K562 (cell line): Measurements from ENCODE around the gene CEP131. TPM values are rescaled to one million over a fixed set of nuclear protein-coding genes. Genes with fewer than 3 reads are reported as not detected.

ENCODE experiments used
- ATAC-seq: fragments of 200-7000 bp; cut with Tn5 transposase; 3 replicates; pipeline ENCODE4 v1.9.1; 2020; ENCODE audit warnings: moderate library complexity
- BruUV-seq: library from RNA; stranded (reverse); fragments of 400-500 nt; replicated peaks from 2 replicates; lab custom pipeline; 2021; lab: Mats Ljungman, UMichigan
- CTCF ChIA-PET: fragments of 300-600 bp; formaldehyde crosslinking; extraction: SDS; loops from one replicate; lab custom pipeline; 2021; ENCODE audit warnings: low intra/inter-chr PET ratio; lab: Yijun Ruan, JAX
- POLR2A ChIA-PET: fragments of 300-600, 350-650 bp; sonication (Branson Sonifier 250); formaldehyde crosslinking; extraction: SDS; loops from one replicate; lab custom pipeline; 2021; ENCODE audit warnings: antibody characterized with exemption, inconsistent platforms; lab: Yijun Ruan, JAX
- DNase-seq, 4 experiments: peaks; one replicate each; pipeline versions ENCODE4 v3.0.0 to v3.0.0-alpha.2; 2011 to 2018; ENCODE audit warnings: low spot score in 3 of 4, mixed read lengths in 3 of 4; ENCODE audit errors: extremely low read depth in 1 of 4
- FAIRE-seq: peaks from 2 replicates; lab custom pipeline; 2011; peaks lifted over from hg19 to GRCh38; lab: Jason Lieb, UNC
- H2AFZ ChIP-seq: 2 replicates; pipeline ENCODE4 v1.6.0; 2011; ENCODE audit warnings: low read depth, low read length, control low read depth, inconsistent platforms
- H3K27ac ChIP-seq: fragments of 200-600 bp; 3 replicates; pipeline ENCODE4 v1.8.0; 2011; ENCODE audit warnings: low read depth, mild to moderate bottlenecking, control low read depth, inconsistent platforms, low read length, moderate library complexity, mixed read lengths; ENCODE audit errors: extremely low read depth
- H3K27me3 ChIP-seq, 2 experiments: fragments of 300-600 bp in 1 of 2; 2 replicates in 1 of 2; 3 replicates in 1 of 2; pipeline versions ENCODE4 v1.6.0 to v1.8.0; 2011; ENCODE audit warnings: inconsistent platforms in 2 of 2, low read length in 2 of 2, mild to moderate bottlenecking in 1 of 2, mixed read lengths in 1 of 2, moderate library complexity in 1 of 2; ENCODE audit not compliant: control insufficient read depth in 2 of 2, insufficient read depth in 2 of 2
- H3K36me3 ChIP-seq: fragments of 300-600 bp; 3 replicates; pipeline ENCODE4 v1.8.0; 2011; ENCODE audit warnings: mild to moderate bottlenecking, low read length, inconsistent platforms; ENCODE audit not compliant: control insufficient read depth, insufficient read depth
- H3K4me1 ChIP-seq, 2 experiments: fragments of 200-600 bp in 1 of 2; replicated peaks in 1 of 2; 2 replicates in 1 of 2; 3 replicates in 1 of 2; pipeline versions ENCODE4 v1.5.1 to v1.8.0; 2011; ENCODE audit warnings: inconsistent platforms in 2 of 2, low read length in 2 of 2, mild to moderate bottlenecking in 1 of 2, mixed read lengths in 1 of 2, moderate library complexity in 1 of 2; ENCODE audit not compliant: control insufficient read depth in 2 of 2, insufficient read depth in 2 of 2
- H3K4me2 ChIP-seq: 2 replicates; pipeline ENCODE4 v1.6.1; 2011; ENCODE audit warnings: low read length, control low read depth, inconsistent platforms, mixed read lengths; ENCODE audit not compliant: insufficient read depth
- H3K4me3 ChIP-seq: fragments of 200-600 bp; sonication (generic), shearing (Covaris generic); 2 replicates; pipeline ENCODE4 v1.5.1; 2016; ENCODE audit warnings: control low read depth, inconsistent platforms
- H3K79me2 ChIP-seq: fragments of 200-600 bp; 3 replicates; pipeline ENCODE4 v1.8.0; 2011; ENCODE audit warnings: low read length, inconsistent platforms; ENCODE audit not compliant: control insufficient read depth, insufficient read depth
- H3K9ac ChIP-seq, 2 experiments: 2 replicates each; pipeline versions ENCODE4 v1.6.0 to v1.6.1; 2011; ENCODE audit warnings: low read depth in 2 of 2, low read length in 2 of 2, control low read depth in 1 of 2, inconsistent platforms in 1 of 2, mild to moderate bottlenecking in 1 of 2, mixed read lengths in 1 of 2; ENCODE audit not compliant: insufficient read depth in 1 of 2
- H3K9me1 ChIP-seq: one replicate; pipeline ENCODE4 v1.6.0; 2011; ENCODE audit warnings: inconsistent platforms, mild to moderate bottlenecking, low read length, moderate library complexity; ENCODE audit not compliant: control insufficient read depth, insufficient read depth
- H3K9me3 ChIP-seq: replicated peaks from 2 replicates; pipeline ENCODE4 v1.5.1; 2011; ENCODE audit warnings: low read depth, low read length, inconsistent platforms; ENCODE audit not compliant: control insufficient read depth, insufficient read depth
- H4K20me1 ChIP-seq: replicated peaks from 2 replicates; pipeline ENCODE4 v1.6.1; 2011; ENCODE audit warnings: low read length, inconsistent platforms, mixed read lengths; ENCODE audit not compliant: control insufficient read depth, insufficient read depth
- DEAF1 ChIP-seq: fragments of 450-650 bp; formaldehyde crosslinking; IDR thresholded peaks from 2 replicates; pipeline ENCODE4 v1.4.0; 2020; ENCODE audit warnings: mild to moderate bottlenecking, moderate library complexity
- LEF1 ChIP-seq: fragments of 450-650 bp; IDR thresholded peaks from 2 replicates; pipeline ENCODE4 v1.6.1; 2016; ENCODE audit warnings: mild to moderate bottlenecking
- RAD51 ChIP-seq: fragments of 450-650 bp; IDR thresholded peaks from 2 replicates; pipeline ENCODE4 v1.7.1; 2016; ENCODE audit warnings: low read depth, mild to moderate bottlenecking, borderline replicate concordance
- USF1 ChIP-seq: sonication (generic); formaldehyde crosslinking; IDR thresholded peaks from 2 replicates; pipeline ENCODE4 v1.9.0; 2022; ENCODE audit warnings: mild to moderate bottlenecking, missing genetic modification reagents
- USF2 ChIP-seq: sonication (generic); formaldehyde crosslinking; IDR thresholded peaks from 2 replicates; pipeline ENCODE4 v1.5.0; 2020; ENCODE audit warnings: missing genetic modification reagents
- WGBS: fragments of 100-300 bp; shearing (Covaris generic); methylation state at CpG from one replicate; pipeline ENCODE4 v1.1.6; 2016; ENCODE audit warnings: low coverage, mixed read lengths; ENCODE audit not compliant: insufficient coverage; ENCODE audit errors: missing lambda C conversion rate; 5-methylcytosine and 5-hydroxymethylcytosine counted together
- in situ Hi-C: fragments of 300-500 bp; cut with MboI; formaldehyde crosslinking; loops from 4 replicates; pipeline ENCODE4 v1.15.0; 2018; ENCODE audit warnings: inconsistent platforms, mixed read lengths
- intact Hi-C: fragments of 100-400 bp; cut with micrococcal nuclease; formaldehyde crosslinking; loops from 2 replicates; pipeline ENCODE4 v1.14.2; 2022
- polyA plus RNA-seq, 8 experiments: library from polyadenylated mRNA; depleted of rRNA in 4 of 8; stranded (reverse) in 5 of 8; unstranded in 3 of 8; fragments of >200 nt; fragmentation: Nextera tagmentation in 2 of 8; fragmentation: Illumina TruSeq in 1 of 8; extraction: Ambion mirVana in 2 of 8; extraction: Trizol in 1 of 8; gene quantifications; 2 replicates each; pipeline versions ENCODE4 v1.2.1 to v1.2.3, GENCODE V29; 2011 to 2014; ENCODE audit warnings: inconsistent platforms in 1 of 8, missing spikeins in 1 of 8
- total RNA-seq, 7 experiments: library from RNA; depleted of rRNA in 6 of 7; stranded (reverse); fragments of >200 nt in 6 of 7; fragmentation: Illumina TruSeq in 2 of 7; extraction: Trizol in 2 of 7; gene quantifications; 2 replicates each; pipeline versions ENCODE4 v1.2.1 to v1.2.3, GENCODE V29; 2011 to 2021; ENCODE audit warnings: low replicate concordance in 1 of 7

CEP131 gene
- total and polyA plus RNA-seq, 9 of the 15 experiments (the other 6 are each of a cell fraction or from before 2014, with no cell fraction given), result 0.24 to 21.2 (median 2.3) TPM

- no peak overlapping the region for H3K4me3 ChIP-seq
- POLR2A ChIA-PET, result no interaction called here
- no peak overlapping the region for H2AFZ ChIP-seq
- CTCF ChIA-PET, result no interaction called here
- no peaks in the 10 kb centered on the region for H3K9me3 ChIP-seq
- H3K27ac ChIP-seq, result no peak overlapping the region
- 0 out of 4 replicates have a peak overlapping the region, but pooled peaks of 1 of the 2 experiments have one; percentile 58 for H3K9ac ChIP-seq
- WGBS, result 22% methylated on average over 5 of the region's 7 CpGs
- in situ Hi-C loops (no loop called here), intact Hi-C loops (no loop called here)
- no peaks in the 10 kb centered on the region for H3K9me1 ChIP-seq
- H4K20me1 ChIP-seq, result no peaks in the 10 kb centered on the region; the same call in 1 of the 2 replicates
- DNase-seq (no peak), FAIRE-seq (no peak), ATAC-seq (no peak)
- no TSS peak for BruUV-seq
- H3K36me3 ChIP-seq, result no peaks in the 10 kb centered on the region
- peaks cover 0 to 64% of the 10 kb centered on the region in 2 experiments; a peak in 2 of 5 replicates for H3K4me1 ChIP-seq
- H3K27me3 ChIP-seq, result peaks cover 8 to 22% of the 10 kb centered on the region in 2 experiments; a peak in 4 of 5 replicates
- no peak overlapping the region for H3K4me2 ChIP-seq
- no peaks in the 10 kb centered on the region for H3K79me2 ChIP-seq
- TF ChIP-seq RAD51, result peak; percentile 41; the same call in 1 of the 2 replicates
- TF ChIP-seq DEAF1 (CRISPR knock-in tag), result no peak
- peak; percentile 69 for TF ChIP-seq USF1 (CRISPR knock-in tag)
- TF ChIP-seq USF2 (CRISPR knock-in tag), result peak; percentile 47
- TF ChIP-seq LEF1, result no peak
Measured at GRCh38 chr17:81186203-81186602, 36.6 kb downstream of the CEP131 start.
